HepG2 (cell line): Measurements from ENCODE around the gene GNAI2. TPM values are rescaled to one million over a fixed set of nuclear protein-coding genes. Genes with fewer than 3 reads are reported as not detected.

Experiments used
- ARID4A ChIP-seq: sonication (generic); formaldehyde crosslinking; IDR thresholded peaks from 2 replicates; pipeline ENCODE4 v1.5.0; 2020; ENCODE audit warnings: mild to moderate bottlenecking, missing genetic modification reagents, borderline replicate concordance
- CBFB ChIP-seq: sonication (generic); formaldehyde crosslinking; IDR thresholded peaks from 2 replicates; pipeline ENCODE4 v1.4.0; 2020; ENCODE audit warnings: missing genetic modification reagents
- ERF ChIP-seq: IDR thresholded peaks from 2 replicates; pipeline ENCODE4 v1.6.1; 2018; ENCODE audit warnings: missing biosample characterization, missing genetic modification reagents
- MLX ChIP-seq: IDR thresholded peaks from 2 replicates; pipeline ENCODE4 v1.6.1; 2016
- SMARCC2 ChIP-seq: fragments of 450-650 bp; IDR thresholded peaks from 2 replicates; pipeline ENCODE4 v1.6.1; 2017; ENCODE audit warnings: antibody characterized with exemption, mild to moderate bottlenecking
- SNAPC4 ChIP-seq: sonication (generic); formaldehyde crosslinking; IDR thresholded peaks from 2 replicates; pipeline ENCODE4 v1.4.0; 2020; ENCODE audit warnings: mild to moderate bottlenecking, missing genetic modification reagents
- ZFP91 ChIP-seq: sonication (generic); formaldehyde crosslinking; IDR thresholded peaks from 2 replicates; pipeline ENCODE4 v1.9.0; 2022; ENCODE audit warnings: missing genetic modification reagents, mild to moderate bottlenecking, borderline replicate concordance
- ZNF687 ChIP-seq: sonication (generic); formaldehyde crosslinking; IDR thresholded peaks from 2 replicates; pipeline ENCODE4 v1.5.1; 2020; ENCODE audit warnings: mild to moderate bottlenecking, missing genetic modification reagents, moderate library complexity
- polyA plus RNA-seq, 8 experiments: library from polyadenylated mRNA; depleted of rRNA in 3 of 8; stranded (reverse) in 7 of 8; unstranded in 1 of 8; fragments of >200 nt; fragmentation: Illumina TruSeq in 4 of 8; extraction: Trizol in 4 of 8; gene quantifications; 2 replicates each; pipeline versions ENCODE4 v1.2.1 to v1.2.3, GENCODE V29; 2011 to 2016; ENCODE audit warnings: low read depth in 4 of 8, missing spikeins in 1 of 8, mixed read lengths in 1 of 8; ENCODE audit not compliant: insufficient read depth in 1 of 8
- total RNA-seq, 5 experiments: library from RNA; depleted of rRNA; stranded (reverse); fragments of >200 nt; fragmentation: Illumina TruSeq; extraction: Trizol; gene quantifications; 2 replicates each; pipeline ENCODE4 v1.2.3, GENCODE V29; 2016; ENCODE audit warnings: low read depth in 1 of 5
- TF ChIP-seq, protein P1 (sequence below): sonication (generic); formaldehyde crosslinking; conservative IDR thresholded peaks from 2 replicates; pipeline ENCODE4 v1.8.0; 2022; ENCODE audit warnings: low read depth, missing genetic modification reagents

Gene GNAI2
- total and polyA plus RNA-seq, 2 of the 13 experiments (the other 11 are each of a cell fraction or from before 2014, with no cell fraction given), result 51.1 to 66.2 TPM

DNA sequence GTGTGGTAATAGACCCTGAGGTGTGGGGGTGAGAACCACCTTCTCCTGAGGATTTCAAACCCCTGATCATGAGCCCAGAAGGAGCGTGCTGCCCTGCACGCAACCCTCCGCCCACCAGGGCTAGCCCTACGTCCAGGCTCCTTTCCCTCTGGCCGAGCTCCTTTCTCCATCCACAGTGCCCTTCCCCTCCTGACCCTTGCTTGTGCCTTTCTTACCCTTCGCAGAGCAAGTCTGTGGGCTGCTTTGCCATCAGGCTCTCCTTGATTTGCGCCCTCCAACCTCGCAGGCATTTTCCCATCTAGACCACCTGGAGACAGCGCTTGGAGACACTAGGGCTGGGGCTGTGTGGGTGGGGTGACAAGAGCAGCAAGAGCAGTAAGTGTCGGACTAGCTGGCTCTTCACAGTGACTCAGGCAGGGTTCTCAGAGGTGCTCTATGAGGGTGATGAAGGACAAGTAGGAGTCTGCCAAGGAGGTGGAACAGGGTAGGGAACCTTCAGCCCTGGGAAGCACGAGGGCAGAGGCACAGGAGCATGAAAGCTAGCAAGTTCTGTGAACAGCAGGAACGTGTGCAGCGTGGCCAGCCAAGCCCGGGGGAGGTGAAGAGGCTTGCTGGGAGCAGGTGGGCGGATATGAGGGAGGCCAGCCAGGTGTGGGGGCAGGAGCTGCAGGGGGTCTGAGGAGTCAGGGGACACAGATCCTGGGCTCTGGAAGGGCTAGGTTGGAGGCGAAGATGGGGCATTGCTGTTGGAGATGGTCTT lies 33.5 kb upstream of the GNAI2 start (continued):
- TF ChIP-seq ARID4A (CRISPR knock-in tag) (no peak), SNAPC4 (no peak), MLX (no peak), ZNF687 (CRISPR knock-in tag) (peak; percentile 3; the same call in 1 of the 2 replicates), SMARCC2 (no peak), ERF (CRISPR knock-in tag) (no peak), CBFB (CRISPR knock-in tag) (no peak), ZFP91 (CRISPR knock-in tag) (no peak)
- TF ChIP-seq, protein P1, sequence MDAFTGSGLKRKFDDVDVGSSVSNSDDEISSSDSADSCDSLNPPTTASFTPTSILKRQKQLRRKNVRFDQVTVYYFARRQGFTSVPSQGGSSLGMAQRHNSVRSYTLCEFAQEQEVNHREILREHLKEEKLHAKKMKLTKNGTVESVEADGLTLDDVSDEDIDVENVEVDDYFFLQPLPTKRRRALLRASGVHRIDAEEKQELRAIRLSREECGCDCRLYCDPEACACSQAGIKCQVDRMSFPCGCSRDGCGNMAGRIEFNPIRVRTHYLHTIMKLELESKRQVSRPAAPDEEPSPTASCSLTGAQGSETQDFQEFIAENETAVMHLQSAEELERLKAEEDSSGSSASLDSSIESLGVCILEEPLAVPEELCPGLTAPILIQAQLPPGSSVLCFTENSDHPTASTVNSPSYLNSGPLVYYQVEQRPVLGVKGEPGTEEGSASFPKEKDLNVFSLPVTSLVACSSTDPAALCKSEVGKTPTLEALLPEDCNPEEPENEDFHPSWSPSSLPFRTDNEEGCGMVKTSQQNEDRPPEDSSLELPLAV (CRISPR knock-in tag), result no peak
